A549 (cell line): ENCODE measurements around the gene PDZD7. TPM values are rescaled to one million over a fixed set of nuclear protein-coding genes. Genes with fewer than 3 reads are reported as not detected.

Experiments used
- ATAC-seq, 2 experiments: fragments of 200-7000 bp in 1 of 2; fragments of >200 bp in 1 of 2; cut with Nextera tagmentation in 1 of 2; cut with Tn5 transposase in 1 of 2; 3 replicates each; pipeline versions ENCODE4 v1.8.0 to v1.9.1; 2018 to 2020; ENCODE audit warnings: mild to moderate bottlenecking in 1 of 2, moderate library complexity in 1 of 2
- CTCF ChIA-PET: fragments of 300-600 bp; sonication (Branson Sonifier 250); formaldehyde crosslinking; extraction: SDS; loops from one replicate; lab custom pipeline; 2021; ENCODE audit warnings: antibody characterized with exemption, inconsistent platforms; lab: Yijun Ruan, JAX
- POLR2A ChIA-PET: fragments of 350-600 bp; formaldehyde crosslinking; extraction: SDS; loops from one replicate; lab custom pipeline; 2021; ENCODE audit warnings: antibody characterized with exemption, inconsistent platforms; lab: Yijun Ruan, JAX
- DNase-seq, 2 experiments: peaks; one replicate each; pipeline versions ENCODE4 v3.0.0 to v3.0.0-alpha.2; 2011 to 2016; ENCODE audit warnings: low read depth in 1 of 2, low spot score in 1 of 2
- FAIRE-seq: peaks from 2 replicates; lab custom pipeline; 2011; peaks lifted over from hg19 to GRCh38; lab: Jason Lieb, UNC
- H3K27ac ChIP-seq, 2 experiments: fragments of >200 bp; sonication (Bioruptor Twin); formaldehyde crosslinking; 3 replicates each; pipeline ENCODE4 v1.5.1; 2016 to 2017
- H3K4me1 ChIP-seq: fragments of >200 bp; sonication (Bioruptor Twin); formaldehyde crosslinking; 3 replicates; pipeline ENCODE4 v1.6.1; 2016
- H3K4me2 ChIP-seq: fragments of >200 bp; sonication (Bioruptor Twin); formaldehyde crosslinking; 3 replicates; pipeline ENCODE4 v1.6.1; 2016
- H3K4me3 ChIP-seq: fragments of >200 bp; sonication (Bioruptor Twin); formaldehyde crosslinking; 3 replicates; pipeline ENCODE4 v1.5.1; 2016
- H3K9me3 ChIP-seq: fragments of >200 bp; sonication (Bioruptor Twin); formaldehyde crosslinking; 3 replicates; pipeline ENCODE4 v1.6.1; 2016
- BHLHE40 ChIP-seq: IDR thresholded peaks from 2 replicates; pipeline ENCODE4 v1.6.1; 2012; ENCODE audit warnings: low read depth, low read length, inconsistent platforms
- CBX2 ChIP-seq: fragments of 200-600 bp; sonication (generic); IDR thresholded peaks from 2 replicates; pipeline ENCODE4 v1.6.1; 2016; ENCODE audit warnings: low read depth, mild to moderate bottlenecking, borderline replicate concordance
- CBX8 ChIP-seq: fragments of 200-600 bp; sonication (generic); IDR thresholded peaks from 2 replicates; pipeline ENCODE4 v1.6.1; 2016
- CHD2 ChIP-seq: fragments of 150-350 bp; IDR thresholded peaks from 2 replicates; pipeline ENCODE4 v1.6.1; 2014; ENCODE audit warnings: low read length; ENCODE audit not compliant: partially characterized antibody
- E2F6 ChIP-seq: IDR thresholded peaks from 2 replicates; pipeline ENCODE4 v1.6.1; 2012; ENCODE audit warnings: low read depth, borderline replicate concordance
- EHMT2 ChIP-seq: fragments of 200-600 bp; sonication (generic); IDR thresholded peaks from 2 replicates; pipeline ENCODE4 v1.6.1; 2016; ENCODE audit warnings: antibody characterized with exemption, low read depth, mild to moderate bottlenecking, moderate library complexity
- ELK1 ChIP-seq: fragments of 150-350 bp; IDR thresholded peaks from 2 replicates; pipeline ENCODE4 v1.6.1; 2014; ENCODE audit warnings: low read depth, mild to moderate bottlenecking, low read length
- ESRRA ChIP-seq: fragments of 150-350 bp; IDR thresholded peaks from 2 replicates; pipeline ENCODE4 v1.6.1; 2014; ENCODE audit warnings: mild to moderate bottlenecking, low read length, borderline replicate concordance
- FOXS1 ChIP-seq: fragments of 250-450 bp; sonication (Bioruptor Pico); IDR thresholded peaks from 2 replicates; pipeline ENCODE4 v1.5.0; 2020; ENCODE audit warnings: mild to moderate bottlenecking, moderate library complexity
- GATA3 ChIP-seq: IDR thresholded peaks from 2 replicates; pipeline ENCODE4 v1.6.1; 2012; ENCODE audit warnings: borderline replicate concordance
- HDAC2 ChIP-seq: fragments of 200-600 bp; sonication (generic); IDR thresholded peaks from 2 replicates; pipeline ENCODE4 v1.6.1; 2016
- HOXA7 ChIP-seq: fragments of 250-450 bp; sonication (Bioruptor Pico); IDR thresholded peaks from 2 replicates; pipeline ENCODE4 v1.5.0; 2020; ENCODE audit warnings: mild to moderate bottlenecking, moderate library complexity
- HOXB13 ChIP-seq: fragments of 250-450 bp; sonication (Bioruptor Pico); IDR thresholded peaks from 2 replicates; pipeline ENCODE4 v1.5.0; 2020; ENCODE audit warnings: low read depth, mild to moderate bottlenecking, moderate library complexity
- JUN ChIP-seq, 2 experiments: fragments of >200 bp; sonication (Bioruptor Twin); formaldehyde crosslinking; IDR thresholded peaks; 2 replicates in 1 of 2; 3 replicates in 1 of 2; pipeline ENCODE4 v1.6.1; 2016 to 2017
- JUNB ChIP-seq: fragments of >200 bp; sonication (Bioruptor Twin); formaldehyde crosslinking; IDR thresholded peaks from 2 replicates; pipeline ENCODE4 v1.6.1; 2016
- KDM1A ChIP-seq: fragments of 200-600 bp; sonication (generic); IDR thresholded peaks from 2 replicates; pipeline ENCODE4 v1.6.1; 2016; ENCODE audit warnings: low read depth, mild to moderate bottlenecking
- MAX ChIP-seq: IDR thresholded peaks from 2 replicates; pipeline ENCODE4 v1.6.1; 2012
- NPAS2 ChIP-seq: fragments of 250-450 bp; sonication (Bioruptor Pico); IDR thresholded peaks from 2 replicates; pipeline ENCODE4 v1.8.0; 2022; ENCODE audit warnings: mild to moderate bottlenecking, moderate library complexity, borderline replicate concordance
- PHF8 ChIP-seq: fragments of 200-600 bp; sonication (generic); IDR thresholded peaks from 2 replicates; pipeline ENCODE4 v1.6.1; 2016; ENCODE audit warnings: low read depth, mild to moderate bottlenecking, antibody characterized with exemption, moderate library complexity, borderline replicate concordance
- POLR2AphosphoS2 ChIP-seq: conservative IDR thresholded peaks from 2 replicates; pipeline ENCODE4 v1.6.1; 2012; ENCODE audit warnings: low read length, improper control_type of control experiment, inconsistent platforms
- REST ChIP-seq: fragments of 200-600 bp; sonication (generic); IDR thresholded peaks from 2 replicates; pipeline ENCODE4 v1.6.1; 2016; ENCODE audit warnings: antibody characterized with exemption, mild to moderate bottlenecking, moderate library complexity
- RNF2 ChIP-seq: fragments of 200-600 bp; sonication (generic); IDR thresholded peaks from 2 replicates; pipeline ENCODE4 v1.6.1; 2016; ENCODE audit warnings: low read depth, mild to moderate bottlenecking, antibody characterized with exemption, moderate library complexity, borderline replicate concordance
- SREBF2 ChIP-seq: fragments of 450-650 bp; IDR thresholded peaks from 2 replicates; pipeline ENCODE4 v1.6.1; 2014; ENCODE audit warnings: mild to moderate bottlenecking, moderate library complexity
- USF2 ChIP-seq: fragments of 450-650 bp; IDR thresholded peaks from 2 replicates; pipeline ENCODE4 v1.6.1; 2014; ENCODE audit warnings: antibody characterized with exemption
- ZC3H11A ChIP-seq: fragments of 450-650 bp; IDR thresholded peaks from 2 replicates; pipeline ENCODE4 v1.6.1; 2014; ENCODE audit warnings: antibody characterized with exemption, mild to moderate bottlenecking
- ZFP36 ChIP-seq: fragments of 450-650 bp; IDR thresholded peaks from 2 replicates; pipeline ENCODE4 v1.6.1; 2014; ENCODE audit warnings: borderline replicate concordance; ENCODE audit not compliant: partially characterized antibody
- WGBS: methylation state at CpG from one replicate; pipeline ENCODE4 v1.1.6; 2017; ENCODE audit errors: missing lambda C conversion rate; 5-methylcytosine and 5-hydroxymethylcytosine counted together
- polyA plus RNA-seq, 4 experiments: library from polyadenylated mRNA; depleted of rRNA in 3 of 4; stranded (reverse); fragments of >200 nt; fragmentation: RNase III in 1 of 4; extraction: RNeasy Plus Mini Kit Qiagen cat#74134 plus additional on column Dnase treatment in 1 of 4; gene quantifications; 2 replicates in 3 of 4; 3 replicates in 1 of 4; pipeline ENCODE4 v1.2.3, GENCODE V29; 2011 to 2017

PDZD7 gene
- polyA plus RNA-seq, 2 of the 4 experiments (the other 2 are of a cell fraction) = 0.21 to 0.56 TPM

- ChIA-PET CTCF (interaction anchor here (0.5 to 59.3 kb wide), 10 partner anchors 11 to 1611 kb away, joined by 3 to 2364 read pairs (median 5); partner anchors contain the start of genes KAZALD1, LZTS2, PDZD7 and SFXN3), POLR2A (no interaction called here)
- Histone ChIP-seq H3K4me3 (no peak overlapping the region), H3K9me3 (no peaks in the 10 kb centered on the region), H3K27ac (no peak overlapping the region), H3K4me2 (no peak overlapping the region), H3K4me1 (peaks cover 24% of the 10 kb centered on the region)
- no peak for TF ChIP-seq ZFP36
- TF ChIP-seq REST = no peak
- TF ChIP-seq HOXA7 (CRISPR knock-in tag) = no peak
- no peak for TF ChIP-seq CBX2
- TF ChIP-seq KDM1A = no peak
- no peak for TF ChIP-seq FOXS1 (CRISPR knock-in tag)
- TF ChIP-seq HDAC2 = no peak
- no peak for TF ChIP-seq E2F6
- no peak for TF ChIP-seq POLR2AphosphoS2
- no peak for TF ChIP-seq MAX
- TF ChIP-seq ESRRA = no peak
- no peak for DNase-seq
- no peak for FAIRE-seq
- 90% methylated on average over 3 of the region's 3 CpGs for WGBS
- ATAC-seq = no peak
These were observed 9.1 kb upstream of the PDZD7 start for GRCh38 chr10:101040061-101040460.

GRCh38 chr10:101038484-101038883, 7.6 kb upstream of the PDZD7 start:
- Histone ChIP-seq H3K27ac (no peak overlapping the region), H3K9me3 (no peaks in the 10 kb centered on the region), H3K4me3 (no peak overlapping the region), H3K4me1 (peaks cover 19% of the 10 kb centered on the region), H3K4me2 (no peak overlapping the region)
- no peak for TF ChIP-seq BHLHE40
- no peak for TF ChIP-seq ZC3H11A
- no peak for TF ChIP-seq ZFP36
- no peak for TF ChIP-seq NPAS2 (CRISPR knock-in tag)
- TF ChIP-seq CBX2 = no peak
- no peak for TF ChIP-seq SREBF2
- TF ChIP-seq RNF2 = no peak
- no peak for TF ChIP-seq GATA3
- TF ChIP-seq CHD2 = no peak
- TF ChIP-seq CBX8 = no peak
- no peak for TF ChIP-seq MAX
- ChIA-PET CTCF (interaction anchor here (1.0 to 59.3 kb wide), 5 partner anchors 9 to 295 kb away, joined by 3 to 2364 read pairs (median 73); partner anchors contain the start of genes KAZALD1, PDZD7 and SFXN3), POLR2A (no interaction called here)
- DNase-seq (no peak), FAIRE-seq (no peak), ATAC-seq (no peak)
- 90% methylated on average over 5 of the region's 5 CpGs for WGBS

GRCh38 chr10:101036726-101037125, 5.8 kb upstream of the PDZD7 start:
- DNase-seq = no peak
- no peak overlapping the region for H3K4me3 ChIP-seq
- H3K9me3 ChIP-seq = no peaks in the 10 kb centered on the region
- POLR2A ChIA-PET = no interaction called here
- H3K4me1 ChIP-seq = peaks cover 16% of the 10 kb centered on the region
- no peak overlapping the region for H3K27ac ChIP-seq
- FAIRE-seq = no peak
- WGBS = 72% methylated on average over 3 of the region's 7 CpGs
- H3K4me2 ChIP-seq = no peak overlapping the region
- TF ChIP-seq PHF8 = no peak
- no peak for TF ChIP-seq EHMT2
- no peak for TF ChIP-seq JUN (IDR thresholded peaks at IDR 0.05)
- TF ChIP-seq POLR2AphosphoS2 = no peak
- no peak for TF ChIP-seq HOXB13
- no peak for TF ChIP-seq CHD2
- no peak for TF ChIP-seq USF2
- no peak for TF ChIP-seq JUNB
- TF ChIP-seq ELK1 = no peak
- TF ChIP-seq, all 56 proteins: peak for 0
- no peak for ATAC-seq
- CTCF ChIA-PET = interaction anchor here (0.6 to 59.3 kb wide), 5 partner anchors 20 to 985 kb away, joined by 3 to 2364 read pairs (median 145); partner anchors contain the start of genes KAZALD1 and LZTS2
